Measurements from ENCODE around the gene TMEM129. TPM values are rescaled to one million over a fixed set of nuclear protein-coding genes. Genes with fewer than 3 reads are reported as not detected.

TMEM129 gene
- total and polyA plus RNA-seq, 11 donors: 28.6 to 73.3 (median 37.2) TPM

DNA sequence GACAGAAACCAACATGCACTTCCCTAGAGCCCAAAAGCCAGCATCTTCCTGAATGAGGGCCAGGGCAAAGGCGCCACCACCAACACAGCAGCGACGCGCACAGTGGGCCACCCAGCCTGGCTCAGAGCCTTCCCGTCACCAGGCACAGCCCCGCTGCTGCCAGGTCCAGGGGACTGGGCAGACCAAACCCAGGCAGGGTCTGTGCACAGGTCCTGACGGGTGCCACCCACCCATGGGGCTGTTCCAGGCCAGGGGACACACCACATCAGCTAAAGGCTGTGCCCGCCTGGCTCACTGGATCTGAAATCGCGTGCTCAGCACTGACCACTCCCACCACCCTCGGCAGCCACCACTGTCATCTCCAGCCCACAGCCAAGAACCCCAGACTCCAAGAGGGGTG, 50.8 kb downstream of the TMEM129 start:
- no peak for ATAC-seq
- no peaks in the 10 kb centered on the region for H3K9me3 ChIP-seq
- no peak overlapping the region for H3K4me3 ChIP-seq
- no peaks in the 10 kb centered on the region for H3K27me3 ChIP-seq
- H3K36me3 ChIP-seq: no peaks in the 10 kb centered on the region
- WGBS, 4 donors: 89 to 94% (median 93%) methylated on average over 6 to 11 of the region's 11 CpGs
- intact Hi-C loops (cut with DNase I): no loop called here
- H3K4me1 ChIP-seq: peaks cover 0 to 11% (median 0%) of the 10 kb centered on the region in 12 donors
- no peak overlapping the region for H3K27ac ChIP-seq
- TF ChIP-seq, protein P1, sequence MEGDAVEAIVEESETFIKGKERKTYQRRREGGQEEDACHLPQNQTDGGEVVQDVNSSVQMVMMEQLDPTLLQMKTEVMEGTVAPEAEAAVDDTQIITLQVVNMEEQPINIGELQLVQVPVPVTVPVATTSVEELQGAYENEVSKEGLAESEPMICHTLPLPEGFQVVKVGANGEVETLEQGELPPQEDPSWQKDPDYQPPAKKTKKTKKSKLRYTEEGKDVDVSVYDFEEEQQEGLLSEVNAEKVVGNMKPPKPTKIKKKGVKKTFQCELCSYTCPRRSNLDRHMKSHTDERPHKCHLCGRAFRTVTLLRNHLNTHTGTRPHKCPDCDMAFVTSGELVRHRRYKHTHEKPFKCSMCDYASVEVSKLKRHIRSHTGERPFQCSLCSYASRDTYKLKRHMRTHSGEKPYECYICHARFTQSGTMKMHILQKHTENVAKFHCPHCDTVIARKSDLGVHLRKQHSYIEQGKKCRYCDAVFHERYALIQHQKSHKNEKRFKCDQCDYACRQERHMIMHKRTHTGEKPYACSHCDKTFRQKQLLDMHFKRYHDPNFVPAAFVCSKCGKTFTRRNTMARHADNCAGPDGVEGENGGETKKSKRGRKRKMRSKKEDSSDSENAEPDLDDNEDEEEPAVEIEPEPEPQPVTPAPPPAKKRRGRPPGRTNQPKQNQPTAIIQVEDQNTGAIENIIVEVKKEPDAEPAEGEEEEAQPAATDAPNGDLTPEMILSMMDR (IDR thresholded peaks at IDR 0.05): no peak
- TF ChIP-seq POLR2A (IDR thresholded peaks at IDR 0.05): no peak
- DNase-seq: no peak

GRCh38 chr4:1669850-1670249, 51.3 kb downstream of the TMEM129 start:
- DNase-seq (no peak), ATAC-seq (no peak)
- TF ChIP-seq, protein P1 (IDR thresholded peaks at IDR 0.05): no peak
- TF ChIP-seq POLR2A (IDR thresholded peaks at IDR 0.05): no peak
- WGBS, 4 donors: 92 to 95% (median 94%) methylated on average over 18 to 21 of the region's 21 CpGs
- intact Hi-C loops (cut with DNase I): no loop called here
- Histone ChIP-seq H3K36me3 (no peaks in the 10 kb centered on the region), H3K4me3 (no peak overlapping the region), H3K27me3 (no peaks in the 10 kb centered on the region), H3K9me3 (no peaks in the 10 kb centered on the region), H3K27ac (no peak overlapping the region), H3K4me1 (peaks cover 0 to 11% (median 0%) of the 10 kb centered on the region in 12 donors)

GRCh38 chr4:1669270-1669669, 51.9 kb downstream of the TMEM129 start:
- Histone ChIP-seq H3K36me3 (no peaks in the 10 kb centered on the region), H3K4me3 (no peak overlapping the region), H3K4me1 (peaks cover 0 to 11% (median 0%) of the 10 kb centered on the region in 12 donors), H3K27me3 (no peaks in the 10 kb centered on the region), H3K27ac (no peak overlapping the region), H3K9me3 (no peaks in the 10 kb centered on the region)
- 86 to 94% (median 91%) methylated on average over 10 to 12 of the region's 12 CpGs for WGBS, 4 donors
- ATAC-seq: no peak
- DNase-seq: no peak
- TF ChIP-seq POLR2A (IDR thresholded peaks at IDR 0.05): no peak
- TF ChIP-seq, protein P1 (IDR thresholded peaks at IDR 0.05): no peak
- intact Hi-C loops (cut with DNase I): no loop called here

DNA sequence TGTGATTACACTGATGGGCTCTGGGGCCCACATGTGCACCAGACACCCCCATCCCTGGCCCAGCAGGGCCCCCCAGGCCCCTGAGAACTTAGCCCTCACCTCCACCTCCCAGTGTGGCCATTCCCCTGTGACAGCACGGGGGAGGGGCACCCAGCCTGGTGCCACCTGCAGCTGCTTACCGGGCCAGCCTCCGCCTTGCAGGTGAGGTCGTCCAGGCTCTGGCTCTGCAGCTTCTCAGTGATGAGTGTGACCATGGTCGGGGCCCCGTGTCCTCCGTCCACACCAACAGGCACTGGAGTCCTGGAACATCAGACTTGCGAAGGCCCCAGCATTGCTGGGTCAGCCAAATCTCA, 52.7 kb downstream of the TMEM129 start:
- Histone ChIP-seq H3K4me3 (no peak overlapping the region), H3K4me1 (peaks cover 0 to 11% (median 0%) of the 10 kb centered on the region in 12 donors), H3K27ac (no peak overlapping the region), H3K27me3 (no peaks in the 10 kb centered on the region), H3K9me3 (no peaks in the 10 kb centered on the region), H3K36me3 (no peaks in the 10 kb centered on the region)
- TF ChIP-seq, protein P1 (IDR thresholded peaks at IDR 0.05): no peak
- no peak for TF ChIP-seq POLR2A (IDR thresholded peaks at IDR 0.05)
- 50 to 78% (median 70%) methylated on average over 7 to 8 of the region's 8 CpGs for WGBS, 4 donors
- DNase-seq: no peak
- no peak for ATAC-seq
- intact Hi-C loops (cut with DNase I): no loop called here
